Liver (tissue), 9 donors: ENCODE measurements around the gene PCSK4. TPM values are rescaled to one million over a fixed set of nuclear protein-coding genes. Genes with fewer than 3 reads are reported as not detected.
"Not testable (repeated sequence)": the region's sequence is repeated elsewhere in the genome, so short reads cannot be mapped to it uniquely, and the experiment has no call there.

ENCODE experiments used
- DNase-seq: peaks from one replicate; pipeline ENCODE4 v3.0.0-alpha.2; 2017; ENCODE audit warnings: low spot score
- H3K27ac ChIP-seq, 2 donors: one replicate each; pipeline ENCODE4 v1.7.0; 2013; ENCODE audit warnings: inconsistent platforms in 2 of 2, low read length in 2 of 2, control low read depth in 1 of 2, low read depth in 1 of 2, mild to moderate bottlenecking in 1 of 2
- H3K27me3 ChIP-seq, 4 donors: one replicate each; pipeline versions ENCODE4 v1.6.1 to v1.7.0; 2013; ENCODE audit warnings: low read length in 3 of 4, inconsistent platforms in 1 of 4, mild to moderate bottlenecking in 1 of 4, moderate library complexity in 1 of 4; ENCODE audit not compliant: control insufficient read depth in 4 of 4, insufficient read depth in 4 of 4
- H3K36me3 ChIP-seq, 4 donors: one replicate each; pipeline versions ENCODE4 v1.6.1 to v1.7.0; 2013; ENCODE audit warnings: low read length in 3 of 4, mild to moderate bottlenecking in 3 of 4, low read depth in 1 of 4, moderate library complexity in 1 of 4; ENCODE audit not compliant: control insufficient read depth in 4 of 4, insufficient read depth in 3 of 4
- H3K4me1 ChIP-seq, 4 donors: one replicate each; pipeline versions ENCODE4 v1.6.1 to v1.7.0; 2013; ENCODE audit warnings: low read length in 3 of 4, mild to moderate bottlenecking in 3 of 4, moderate library complexity in 1 of 4; ENCODE audit not compliant: control insufficient read depth in 4 of 4, insufficient read depth in 4 of 4
- H3K4me3 ChIP-seq, 3 donors: one replicate each; pipeline versions ENCODE4 v1.6.1 to v1.7.0; 2013; ENCODE audit warnings: low read length in 3 of 3, control low read depth in 1 of 3, low read depth in 1 of 3, mild to moderate bottlenecking in 1 of 3
- H3K9ac ChIP-seq, 2 donors: one replicate each; pipeline ENCODE4 v1.7.0; 2013; ENCODE audit warnings: low read length in 2 of 2, mild to moderate bottlenecking in 2 of 2, moderate library complexity in 2 of 2, control low read depth in 1 of 2, low read depth in 1 of 2
- H3K9me3 ChIP-seq, 4 donors: one replicate each; pipeline versions ENCODE4 v1.6.1 to v1.7.0; 2013; ENCODE audit warnings: low read length in 3 of 4; ENCODE audit not compliant: control insufficient read depth in 4 of 4
- EGR1 ChIP-seq, 2 donors: IDR thresholded peaks; 2 replicates each; pipeline ENCODE4 v1.6.1; 2016 to 2018; ENCODE audit warnings: antibody characterized with exemption in 2 of 2, low read depth in 2 of 2
- FOXA1 ChIP-seq: IDR thresholded peaks from 2 replicates; pipeline ENCODE4 v1.6.1; 2016; ENCODE audit warnings: antibody characterized with exemption
- FOXA2 ChIP-seq: IDR thresholded peaks from 2 replicates; pipeline ENCODE4 v1.6.1; 2016; ENCODE audit warnings: antibody characterized with exemption
- GABPA ChIP-seq, 2 donors: IDR thresholded peaks in 1 of 2; conservative IDR thresholded peaks in 1 of 2; 2 replicates each; pipeline ENCODE4 v1.6.1; 2016; ENCODE audit warnings: antibody characterized with exemption in 2 of 2, mild to moderate bottlenecking in 1 of 2, moderate library complexity in 1 of 2
- HNF4A ChIP-seq, 2 donors: conservative IDR thresholded peaks; 2 replicates each; pipeline ENCODE4 v1.6.1; 2016; ENCODE audit warnings: antibody characterized with exemption in 2 of 2, mild to moderate bottlenecking in 2 of 2
- HNF4G ChIP-seq: IDR thresholded peaks from 2 replicates; pipeline ENCODE4 v1.6.1; 2016; ENCODE audit warnings: antibody characterized with exemption
- JUND ChIP-seq, 2 donors: IDR thresholded peaks; 2 replicates each; pipeline ENCODE4 v1.6.1; 2016; ENCODE audit warnings: antibody characterized with exemption in 2 of 2
- NR2F2 ChIP-seq: IDR thresholded peaks from 2 replicates; pipeline ENCODE4 v1.6.1; 2016; ENCODE audit warnings: antibody characterized with exemption
- RAD21 ChIP-seq, 2 donors: IDR thresholded peaks; 2 replicates each; pipeline ENCODE4 v1.6.1; 2016; ENCODE audit warnings: antibody characterized with exemption in 2 of 2, mild to moderate bottlenecking in 2 of 2
- RXRA ChIP-seq, 2 donors: IDR thresholded peaks; 2 replicates each; pipeline ENCODE4 v1.6.1; 2017 to 2018; ENCODE audit warnings: antibody characterized with exemption in 2 of 2, mild to moderate bottlenecking in 1 of 2
- SP1 ChIP-seq: IDR thresholded peaks from 2 replicates; pipeline ENCODE4 v1.6.1; 2018; ENCODE audit warnings: antibody characterized with exemption, mild to moderate bottlenecking
- TAF1 ChIP-seq: conservative IDR thresholded peaks from 2 replicates; pipeline ENCODE4 v1.6.1; 2016; ENCODE audit warnings: antibody characterized with exemption, mild to moderate bottlenecking
- YY1 ChIP-seq: IDR thresholded peaks from 2 replicates; pipeline ENCODE4 v1.6.1; 2016; ENCODE audit warnings: antibody characterized with exemption, mild to moderate bottlenecking
- WGBS: extraction: QIAGEN DNeasy Blood & Tissue Kit; methylation state at CpG from one replicate; pipeline ENCODE4 v1.1.7; 2013; 5-methylcytosine and 5-hydroxymethylcytosine counted together
- polyA plus RNA-seq, 2 donors: library from polyadenylated mRNA; stranded (reverse) in 1 of 2; unstranded in 1 of 2; fragments of 200-250 nt in 1 of 2; fragments of >200 nt in 1 of 2; fragmentation: Nextera tagmentation in 1 of 2; extraction: Ambion mirVana in 1 of 2; gene quantifications; one replicate each; pipeline versions ENCODE4 v1.2.1 to v1.2.3, GENCODE V29; 2013 to 2015
- total RNA-seq, 2 donors: library from RNA; depleted of rRNA; stranded (reverse); fragments of >200 nt; gene quantifications; one replicate each; pipeline ENCODE4 v1.2.3, GENCODE V29; 2014
- TF ChIP-seq, protein P1 (sequence below): IDR thresholded peaks from 2 replicates; pipeline ENCODE4 v1.6.1; 2016; ENCODE audit warnings: antibody characterized with exemption, mild to moderate bottlenecking
- TF ChIP-seq, protein P2 (sequence below): fragments of 150-350 bp; IDR thresholded peaks from 2 replicates; pipeline ENCODE4 v1.5.1; 2017; ENCODE audit warnings: improper control_type of control experiment, low read depth, low read length; ENCODE audit not compliant: missing input control
- TF ChIP-seq, protein P3 (sequence below): IDR thresholded peaks from 2 replicates; pipeline ENCODE4 v1.6.1; 2016; ENCODE audit warnings: antibody characterized with exemption
- TF ChIP-seq, protein P4 (sequence below): IDR thresholded peaks from 2 replicates; pipeline ENCODE4 v1.6.1; 2016; ENCODE audit warnings: antibody characterized with exemption
- TF ChIP-seq, protein P5 (sequence below): IDR thresholded peaks from 2 replicates; pipeline ENCODE4 v1.6.1; 2016; ENCODE audit warnings: antibody characterized with exemption
- donor health status: healthy.
- donor health status: healthy.
- donor health status: healthy.
- donor health status: healthy.
- donor health status: healthy.

Gene PCSK4
- total and polyA plus RNA-seq, 4 donors, result 0.60 to 2.6 (median 1.9) TPM

DNA sequence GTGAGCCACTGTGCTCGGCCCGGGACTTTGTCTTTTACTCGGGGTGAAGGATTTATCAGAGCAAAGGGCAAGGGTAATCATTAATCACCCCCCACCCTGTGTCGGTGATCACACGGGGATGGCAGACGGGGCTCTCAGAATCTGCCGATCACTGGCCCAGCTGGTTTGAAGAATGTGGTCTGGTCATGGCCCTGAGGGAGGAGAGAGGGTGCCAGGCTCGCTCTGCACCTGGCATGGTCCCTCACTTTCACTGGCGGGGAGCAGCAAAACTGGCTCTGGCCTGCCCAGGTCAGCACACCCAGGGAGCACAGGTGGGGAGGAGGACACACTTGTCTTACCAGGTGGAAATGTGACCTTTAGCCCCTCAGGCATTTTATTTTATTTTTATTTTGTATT is 11.0 kb upstream of the PCSK4 start:
- Histone ChIP-seq H3K4me3 (no peak overlapping the region), H3K27ac (peak overlapping the region; percentile 34 to 77), H3K4me1 (peaks cover 2 to 37% (median 15%) of the 10 kb centered on the region in 4 donors), H3K36me3 (peaks cover 0 to under 1% (median 0%) of the 10 kb centered on the region in 4 donors), H3K27me3 (no peaks in the 10 kb centered on the region), H3K9me3 (no peaks in the 10 kb centered on the region), H3K9ac (no peak overlapping the region)
- 32% methylated on average over 9 of the region's 9 CpGs for whole genome bisulfite sequencing
- no peak for DNase-seq
- TF ChIP-seq FOXA2 (peak; percentile 20), GABPA (IDR thresholded peaks at IDR 0.05 in 1 of 2, conservative IDR thresholded peaks at IDR 0.05 in 1 of 2) (no peak), EGR1 (IDR thresholded peaks at IDR 0.05; ENCODE audit: low read depth in 2 of 2) (no peak), HNF4A (conservative IDR thresholded peaks at IDR 0.05) (peak; percentile 80 to 91), TAF1 (no peak), HNF4G (peak; percentile 56), FOXA1 (no peak), NR2F2 (peak; percentile 55), SP1 (peak; percentile 95), RXRA (IDR thresholded peaks at IDR 0.05) (peak; percentile 94 to 95), RAD21 (IDR thresholded peaks at IDR 0.05) (no peak), YY1 (peak; percentile 78), JUND (IDR thresholded peaks at IDR 0.05) (peak in 1 of 2 donors; percentile 43)
- TF ChIP-seq, protein P1, sequence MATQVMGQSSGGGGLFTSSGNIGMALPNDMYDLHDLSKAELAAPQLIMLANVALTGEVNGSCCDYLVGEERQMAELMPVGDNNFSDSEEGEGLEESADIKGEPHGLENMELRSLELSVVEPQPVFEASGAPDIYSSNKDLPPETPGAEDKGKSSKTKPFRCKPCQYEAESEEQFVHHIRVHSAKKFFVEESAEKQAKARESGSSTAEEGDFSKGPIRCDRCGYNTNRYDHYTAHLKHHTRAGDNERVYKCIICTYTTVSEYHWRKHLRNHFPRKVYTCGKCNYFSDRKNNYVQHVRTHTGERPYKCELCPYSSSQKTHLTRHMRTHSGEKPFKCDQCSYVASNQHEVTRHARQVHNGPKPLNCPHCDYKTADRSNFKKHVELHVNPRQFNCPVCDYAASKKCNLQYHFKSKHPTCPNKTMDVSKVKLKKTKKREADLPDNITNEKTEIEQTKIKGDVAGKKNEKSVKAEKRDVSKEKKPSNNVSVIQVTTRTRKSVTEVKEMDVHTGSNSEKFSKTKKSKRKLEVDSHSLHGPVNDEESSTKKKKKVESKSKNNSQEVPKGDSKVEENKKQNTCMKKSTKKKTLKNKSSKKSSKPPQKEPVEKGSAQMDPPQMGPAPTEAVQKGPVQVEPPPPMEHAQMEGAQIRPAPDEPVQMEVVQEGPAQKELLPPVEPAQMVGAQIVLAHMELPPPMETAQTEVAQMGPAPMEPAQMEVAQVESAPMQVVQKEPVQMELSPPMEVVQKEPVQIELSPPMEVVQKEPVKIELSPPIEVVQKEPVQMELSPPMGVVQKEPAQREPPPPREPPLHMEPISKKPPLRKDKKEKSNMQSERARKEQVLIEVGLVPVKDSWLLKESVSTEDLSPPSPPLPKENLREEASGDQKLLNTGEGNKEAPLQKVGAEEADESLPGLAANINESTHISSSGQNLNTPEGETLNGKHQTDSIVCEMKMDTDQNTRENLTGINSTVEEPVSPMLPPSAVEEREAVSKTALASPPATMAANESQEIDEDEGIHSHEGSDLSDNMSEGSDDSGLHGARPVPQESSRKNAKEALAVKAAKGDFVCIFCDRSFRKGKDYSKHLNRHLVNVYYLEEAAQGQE, result peak; percentile 78
- TF ChIP-seq, protein P2, sequence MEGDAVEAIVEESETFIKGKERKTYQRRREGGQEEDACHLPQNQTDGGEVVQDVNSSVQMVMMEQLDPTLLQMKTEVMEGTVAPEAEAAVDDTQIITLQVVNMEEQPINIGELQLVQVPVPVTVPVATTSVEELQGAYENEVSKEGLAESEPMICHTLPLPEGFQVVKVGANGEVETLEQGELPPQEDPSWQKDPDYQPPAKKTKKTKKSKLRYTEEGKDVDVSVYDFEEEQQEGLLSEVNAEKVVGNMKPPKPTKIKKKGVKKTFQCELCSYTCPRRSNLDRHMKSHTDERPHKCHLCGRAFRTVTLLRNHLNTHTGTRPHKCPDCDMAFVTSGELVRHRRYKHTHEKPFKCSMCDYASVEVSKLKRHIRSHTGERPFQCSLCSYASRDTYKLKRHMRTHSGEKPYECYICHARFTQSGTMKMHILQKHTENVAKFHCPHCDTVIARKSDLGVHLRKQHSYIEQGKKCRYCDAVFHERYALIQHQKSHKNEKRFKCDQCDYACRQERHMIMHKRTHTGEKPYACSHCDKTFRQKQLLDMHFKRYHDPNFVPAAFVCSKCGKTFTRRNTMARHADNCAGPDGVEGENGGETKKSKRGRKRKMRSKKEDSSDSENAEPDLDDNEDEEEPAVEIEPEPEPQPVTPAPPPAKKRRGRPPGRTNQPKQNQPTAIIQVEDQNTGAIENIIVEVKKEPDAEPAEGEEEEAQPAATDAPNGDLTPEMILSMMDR, result no peak
- TF ChIP-seq, protein P3, sequence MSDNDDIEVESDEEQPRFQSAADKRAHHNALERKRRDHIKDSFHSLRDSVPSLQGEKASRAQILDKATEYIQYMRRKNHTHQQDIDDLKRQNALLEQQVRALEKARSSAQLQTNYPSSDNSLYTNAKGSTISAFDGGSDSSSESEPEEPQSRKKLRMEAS, result peak; percentile 63
- TF ChIP-seq, protein P4, sequence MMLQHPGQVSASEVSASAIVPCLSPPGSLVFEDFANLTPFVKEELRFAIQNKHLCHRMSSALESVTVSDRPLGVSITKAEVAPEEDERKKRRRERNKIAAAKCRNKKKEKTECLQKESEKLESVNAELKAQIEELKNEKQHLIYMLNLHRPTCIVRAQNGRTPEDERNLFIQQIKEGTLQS, result no peak
- TF ChIP-seq, protein P5, sequence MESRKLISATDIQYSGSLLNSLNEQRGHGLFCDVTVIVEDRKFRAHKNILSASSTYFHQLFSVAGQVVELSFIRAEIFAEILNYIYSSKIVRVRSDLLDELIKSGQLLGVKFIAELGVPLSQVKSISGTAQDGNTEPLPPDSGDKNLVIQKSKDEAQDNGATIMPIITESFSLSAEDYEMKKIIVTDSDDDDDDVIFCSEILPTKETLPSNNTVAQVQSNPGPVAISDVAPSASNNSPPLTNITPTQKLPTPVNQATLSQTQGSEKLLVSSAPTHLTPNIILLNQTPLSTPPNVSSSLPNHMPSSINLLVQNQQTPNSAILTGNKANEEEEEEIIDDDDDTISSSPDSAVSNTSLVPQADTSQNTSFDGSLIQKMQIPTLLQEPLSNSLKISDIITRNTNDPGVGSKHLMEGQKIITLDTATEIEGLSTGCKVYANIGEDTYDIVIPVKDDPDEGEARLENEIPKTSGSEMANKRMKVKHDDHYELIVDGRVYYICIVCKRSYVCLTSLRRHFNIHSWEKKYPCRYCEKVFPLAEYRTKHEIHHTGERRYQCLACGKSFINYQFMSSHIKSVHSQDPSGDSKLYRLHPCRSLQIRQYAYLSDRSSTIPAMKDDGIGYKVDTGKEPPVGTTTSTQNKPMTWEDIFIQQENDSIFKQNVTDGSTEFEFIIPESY, result no peak

DNA sequence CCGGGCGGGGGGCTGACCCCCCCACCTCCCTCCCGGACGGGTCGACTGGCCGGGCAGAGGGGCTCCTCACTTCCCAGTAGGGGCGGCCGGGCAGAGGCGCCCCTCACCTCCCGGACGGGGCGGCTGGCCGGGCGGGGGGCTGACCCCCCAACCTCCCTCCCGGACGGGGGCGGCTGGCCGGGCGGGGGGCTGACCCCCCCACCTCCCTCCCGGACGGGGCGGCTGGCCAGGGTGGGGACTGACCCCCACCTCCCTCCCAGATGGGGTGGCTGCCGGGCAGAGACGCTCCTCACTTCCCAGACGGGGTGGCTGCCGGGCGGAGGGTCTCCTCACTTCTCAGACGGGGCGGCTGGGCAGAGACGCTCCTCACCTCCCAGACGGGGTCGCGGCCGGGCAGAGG is 9.1 kb upstream of the PCSK4 start:
- H3K36me3 ChIP-seq, H3K9ac ChIP-seq, H3K27ac ChIP-seq, H3K4me3 ChIP-seq, H3K27me3 ChIP-seq, DNase-seq, H3K9me3 ChIP-seq: not testable (repeated sequence)
- WGBS, result 92% methylated on average over 30 of the region's 34 CpGs
- peaks cover 5 to 41% (median 18%) of the 10 kb centered on the region in 4 donors for H3K4me1 ChIP-seq
